ENCODE data around the gene NFATC1.

The NFATC1 gene

GRCh38 chr18:79438089-79438897, 42.6 kb downstream of the NFATC1 start:
- peak overlapping the region; percentile 52 for H3K27ac ChIP-seq

GRCh38 chr18:79438898-79439627, 43.3 kb downstream of the NFATC1 start:
- H3K27ac ChIP-seq, result peak overlapping the region; percentile 52
- TF ChIP-seq ZFX (IDR thresholded peaks at IDR 0.05) (no peak), CTCF (conservative IDR thresholded peaks at IDR 0.05) (no peak)

More at GRCh38 chr18:79438089-79438897, 42.6 kb downstream of the NFATC1 start:
- TF ChIP-seq ZFX (IDR thresholded peaks at IDR 0.05) (no peak), CTCF (conservative IDR thresholded peaks at IDR 0.05) (no peak)

- H3K27ac ChIP-seq, result peak overlapping the region; percentile 52
- TF ChIP-seq CTCF (conservative IDR thresholded peaks at IDR 0.05), result no peak
- TF ChIP-seq ZFX (IDR thresholded peaks at IDR 0.05), result no peak
Observed at GRCh38 chr18:79439628-79440023, 43.9 kb downstream of the NFATC1 start.

GRCh38 chr18:79440316-79441110, 44.8 kb downstream of the NFATC1 start:
- TF ChIP-seq ZFX (IDR thresholded peaks at IDR 0.05) (no peak), CTCF (conservative IDR thresholded peaks at IDR 0.05) (no peak)
- H3K27ac ChIP-seq, result no peak overlapping the region

- H3K27ac ChIP-seq, result no peak overlapping the region
- TF ChIP-seq CTCF (conservative IDR thresholded peaks at IDR 0.05) (no peak), ZFX (IDR thresholded peaks at IDR 0.05) (no peak)
Observed at GRCh38 chr18:79441420-79441819, 45.7 kb downstream of the NFATC1 start.

GRCh38 chr18:79442508-79443221, 46.9 kb downstream of the NFATC1 start:
- TF ChIP-seq CTCF (conservative IDR thresholded peaks at IDR 0.05) (no peak), ZFX (IDR thresholded peaks at IDR 0.05) (no peak)
- H3K27ac ChIP-seq, result no peak overlapping the region

All from C4-2B (cell line).